ENCODE data around the gene ARHGEF4.

- TF ChIP-seq CTCF (IDR thresholded peaks at IDR 0.05) = no peak
- no peak for TF ChIP-seq POLR2A (IDR thresholded peaks at IDR 0.05)
Observed at GRCh38 chr2:130808482-130809268, 28.0 kb upstream of the ARHGEF4 start.
